PFSK-1 (cell line): ENCODE measurements around the gene SQSTM1.

Source experiments
- FOXP2 ChIP-seq: optimal IDR thresholded peaks from 2 replicates; pipeline ENCODE3; 2011; ENCODE audit warnings: borderline replicate concordance, control low read depth, inconsistent platforms; ENCODE audit not compliant: insufficient read depth; ENCODE audit errors: extremely low read length, extremely low read depth
- POLR2AphosphoS5 ChIP-seq: IDR thresholded peaks from 2 replicates; pipeline ENCODE4 v1.6.1; 2012; ENCODE audit warnings: low read depth, mild to moderate bottlenecking, control low read depth, low read length, moderate library complexity
- TAF1 ChIP-seq: IDR thresholded peaks from 2 replicates; pipeline ENCODE4 v1.6.1; 2012; ENCODE audit warnings: low read length, control low read depth, borderline replicate concordance; ENCODE audit not compliant: insufficient read depth

DNA sequence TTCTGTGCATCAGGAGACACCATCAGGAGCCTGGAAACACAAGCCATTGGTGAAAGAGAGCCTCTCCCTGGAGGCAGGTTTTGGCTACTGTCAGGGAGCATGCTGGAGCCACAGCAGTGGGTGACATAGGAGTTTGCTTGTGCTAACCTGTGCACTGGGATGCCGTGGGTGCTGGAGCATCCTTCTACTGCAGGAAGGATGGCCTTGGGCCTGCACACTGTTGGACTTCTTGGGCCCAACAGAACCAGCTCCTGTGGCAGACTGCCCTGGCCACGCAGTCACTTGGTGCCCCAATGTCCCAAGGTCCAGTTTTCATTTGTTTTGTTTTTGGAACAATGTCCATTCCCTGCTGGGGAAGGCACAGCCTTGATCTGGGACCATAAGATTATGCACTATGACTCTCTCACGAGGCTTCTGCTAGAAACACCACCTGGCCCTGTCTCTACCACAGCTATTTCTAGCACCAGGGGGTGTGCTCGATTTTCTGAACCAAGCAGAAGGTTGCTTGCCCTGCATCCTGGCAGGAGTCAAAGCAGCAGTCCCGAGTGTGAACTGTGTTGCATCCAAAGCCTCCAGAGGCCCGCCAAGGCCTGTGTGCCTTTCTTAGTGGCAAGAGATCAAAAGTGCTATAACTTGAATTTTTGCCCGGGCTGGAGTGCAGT, 32.4 kb upstream of the SQSTM1 start:
- TF ChIP-seq FOXP2 (no peak), POLR2AphosphoS5 (no peak), TAF1 (no peak)
